K562 (cell line): ENCODE results near the gene PARD3B. TPM values are rescaled to one million over a fixed set of nuclear protein-coding genes. Genes with fewer than 3 reads are reported as not detected.

Experiments
- ATAC-seq: fragments of 200-7000 bp; cut with Tn5 transposase; 3 replicates; pipeline ENCODE4 v1.9.1; 2020; ENCODE audit warnings: moderate library complexity
- BruUV-seq: library from RNA; stranded (reverse); fragments of 400-500 nt; replicated peaks from 2 replicates; lab custom pipeline; 2021; lab: Mats Ljungman, UMichigan
- CTCF ChIA-PET: fragments of 300-600 bp; formaldehyde crosslinking; extraction: SDS; loops from one replicate; lab custom pipeline; 2021; ENCODE audit warnings: low intra/inter-chr PET ratio; lab: Yijun Ruan, JAX
- POLR2A ChIA-PET: fragments of 300-600, 350-650 bp; sonication (Branson Sonifier 250); formaldehyde crosslinking; extraction: SDS; loops from one replicate; lab custom pipeline; 2021; ENCODE audit warnings: antibody characterized with exemption, inconsistent platforms; lab: Yijun Ruan, JAX
- DNase-seq, 4 experiments: peaks; one replicate each; pipeline versions ENCODE4 v3.0.0 to v3.0.0-alpha.2; 2011 to 2018; ENCODE audit warnings: low spot score in 3 of 4, mixed read lengths in 3 of 4; ENCODE audit errors: extremely low read depth in 1 of 4
- FAIRE-seq: peaks from 2 replicates; lab custom pipeline; 2011; peaks lifted over from hg19 to GRCh38; lab: Jason Lieb, UNC
- H2AFZ ChIP-seq: 2 replicates; pipeline ENCODE4 v1.6.0; 2011; ENCODE audit warnings: low read depth, low read length, control low read depth, inconsistent platforms
- H3K27ac ChIP-seq: fragments of 200-600 bp; 3 replicates; pipeline ENCODE4 v1.8.0; 2011; ENCODE audit warnings: low read depth, mild to moderate bottlenecking, control low read depth, inconsistent platforms, low read length, moderate library complexity, mixed read lengths; ENCODE audit errors: extremely low read depth
- H3K27me3 ChIP-seq, 2 experiments: fragments of 300-600 bp in 1 of 2; 2 replicates in 1 of 2; 3 replicates in 1 of 2; pipeline versions ENCODE4 v1.6.0 to v1.8.0; 2011; ENCODE audit warnings: inconsistent platforms in 2 of 2, low read length in 2 of 2, mild to moderate bottlenecking in 1 of 2, mixed read lengths in 1 of 2, moderate library complexity in 1 of 2; ENCODE audit not compliant: control insufficient read depth in 2 of 2, insufficient read depth in 2 of 2
- H3K36me3 ChIP-seq: fragments of 300-600 bp; 3 replicates; pipeline ENCODE4 v1.8.0; 2011; ENCODE audit warnings: mild to moderate bottlenecking, low read length, inconsistent platforms; ENCODE audit not compliant: control insufficient read depth, insufficient read depth
- H3K4me1 ChIP-seq, 2 experiments: fragments of 200-600 bp in 1 of 2; replicated peaks in 1 of 2; 2 replicates in 1 of 2; 3 replicates in 1 of 2; pipeline versions ENCODE4 v1.5.1 to v1.8.0; 2011; ENCODE audit warnings: inconsistent platforms in 2 of 2, low read length in 2 of 2, mild to moderate bottlenecking in 1 of 2, mixed read lengths in 1 of 2, moderate library complexity in 1 of 2; ENCODE audit not compliant: control insufficient read depth in 2 of 2, insufficient read depth in 2 of 2
- H3K4me2 ChIP-seq: 2 replicates; pipeline ENCODE4 v1.6.1; 2011; ENCODE audit warnings: low read length, control low read depth, inconsistent platforms, mixed read lengths; ENCODE audit not compliant: insufficient read depth
- H3K4me3 ChIP-seq: fragments of 200-600 bp; sonication (generic), shearing (Covaris generic); 2 replicates; pipeline ENCODE4 v1.5.1; 2016; ENCODE audit warnings: control low read depth, inconsistent platforms
- H3K79me2 ChIP-seq: fragments of 200-600 bp; 3 replicates; pipeline ENCODE4 v1.8.0; 2011; ENCODE audit warnings: low read length, inconsistent platforms; ENCODE audit not compliant: control insufficient read depth, insufficient read depth
- H3K9ac ChIP-seq, 2 experiments: 2 replicates each; pipeline versions ENCODE4 v1.6.0 to v1.6.1; 2011; ENCODE audit warnings: low read depth in 2 of 2, low read length in 2 of 2, control low read depth in 1 of 2, inconsistent platforms in 1 of 2, mild to moderate bottlenecking in 1 of 2, mixed read lengths in 1 of 2; ENCODE audit not compliant: insufficient read depth in 1 of 2
- H3K9me1 ChIP-seq: one replicate; pipeline ENCODE4 v1.6.0; 2011; ENCODE audit warnings: inconsistent platforms, mild to moderate bottlenecking, low read length, moderate library complexity; ENCODE audit not compliant: control insufficient read depth, insufficient read depth
- H3K9me3 ChIP-seq: replicated peaks from 2 replicates; pipeline ENCODE4 v1.5.1; 2011; ENCODE audit warnings: low read depth, low read length, inconsistent platforms; ENCODE audit not compliant: control insufficient read depth, insufficient read depth
- H4K20me1 ChIP-seq: replicated peaks from 2 replicates; pipeline ENCODE4 v1.6.1; 2011; ENCODE audit warnings: low read length, inconsistent platforms, mixed read lengths; ENCODE audit not compliant: control insufficient read depth, insufficient read depth
- BRD4 ChIP-seq: fragments of 200-600 bp; sonication (generic); IDR thresholded peaks from 2 replicates; pipeline ENCODE4 v1.6.1; 2017; ENCODE audit warnings: inconsistent platforms
- CBX2 ChIP-seq: fragments of 200-600 bp; sonication (generic); IDR thresholded peaks from one replicate; pipeline ENCODE4 v1.6.1; 2012; ENCODE audit warnings: mild to moderate bottlenecking, low read length, inconsistent platforms; ENCODE audit not compliant: insufficient read depth, poor library complexity, severe bottlenecking
- CBX3 ChIP-seq, 2 experiments: IDR thresholded peaks; 1 replicate in 1 of 2; 2 replicates in 1 of 2; pipeline ENCODE4 v1.6.1; 2012; ENCODE audit warnings: inconsistent platforms in 2 of 2, low read length in 2 of 2, borderline replicate concordance in 1 of 2, control low read depth in 1 of 2
- CREB1 ChIP-seq, 2 experiments: sonication (generic) in 1 of 2; formaldehyde crosslinking in 1 of 2; IDR thresholded peaks; 2 replicates each; pipeline versions ENCODE4 v1.6.1 to v1.8.0; 2012 to 2022; ENCODE audit warnings: inconsistent platforms in 1 of 2, mild to moderate bottlenecking in 1 of 2, missing genetic modification reagents in 1 of 2, moderate library complexity in 1 of 2
- MCM5 ChIP-seq: fragments of 450-650 bp; IDR thresholded peaks from 2 replicates; pipeline ENCODE4 v1.6.1; 2016; ENCODE audit warnings: low read depth
- MED1 ChIP-seq: sonication (generic); formaldehyde crosslinking; IDR thresholded peaks from 2 replicates; pipeline ENCODE4 v1.8.1; 2023; ENCODE audit warnings: missing genetic modification reagents, borderline replicate concordance
- SIRT6 ChIP-seq: IDR thresholded peaks from one replicate; pipeline ENCODE4 v1.6.1; 2012; ENCODE audit warnings: low read depth, mild to moderate bottlenecking, control low read depth, inconsistent platforms, low read length, moderate library complexity
- ZNF717 ChIP-seq: fragments of 250-450 bp; sonication (Bioruptor Pico); IDR thresholded peaks from 2 replicates; pipeline ENCODE4 v1.5.0; 2021
- ZNF766 ChIP-seq: fragments of 200-800 bp; sonication (Bioruptor generic); conservative IDR thresholded peaks from 2 replicates; pipeline ENCODE4 v1.6.1; 2016; ENCODE audit warnings: missing genetic modification characterization, missing compliant biosample characterization
- WGBS: fragments of 100-300 bp; shearing (Covaris generic); methylation state at CpG from one replicate; pipeline ENCODE4 v1.1.6; 2016; ENCODE audit warnings: low coverage, mixed read lengths; ENCODE audit not compliant: insufficient coverage; ENCODE audit errors: missing lambda C conversion rate; 5-methylcytosine and 5-hydroxymethylcytosine counted together
- in situ Hi-C: fragments of 300-500 bp; cut with MboI; formaldehyde crosslinking; loops from 4 replicates; pipeline ENCODE4 v1.15.0; 2018; ENCODE audit warnings: inconsistent platforms, mixed read lengths
- intact Hi-C: fragments of 100-400 bp; cut with micrococcal nuclease; formaldehyde crosslinking; loops from 2 replicates; pipeline ENCODE4 v1.14.2; 2022
- polyA plus RNA-seq, 8 experiments: library from polyadenylated mRNA; depleted of rRNA in 4 of 8; stranded (reverse) in 5 of 8; unstranded in 3 of 8; fragments of >200 nt; fragmentation: Nextera tagmentation in 2 of 8; fragmentation: Illumina TruSeq in 1 of 8; extraction: Ambion mirVana in 2 of 8; extraction: Trizol in 1 of 8; gene quantifications; 2 replicates each; pipeline versions ENCODE4 v1.2.1 to v1.2.3, GENCODE V29; 2011 to 2014; ENCODE audit warnings: inconsistent platforms in 1 of 8, missing spikeins in 1 of 8
- total RNA-seq, 7 experiments: library from RNA; depleted of rRNA in 6 of 7; stranded (reverse); fragments of >200 nt in 6 of 7; fragmentation: Illumina TruSeq in 2 of 7; extraction: Trizol in 2 of 7; gene quantifications; 2 replicates each; pipeline versions ENCODE4 v1.2.1 to v1.2.3, GENCODE V29; 2011 to 2021; ENCODE audit warnings: low replicate concordance in 1 of 7

The PARD3B gene
- total and polyA plus RNA-seq, 9 of the 15 experiments (the other 6 are each of a cell fraction or from before 2014, with no cell fraction given) = 0.15 to 3.0 (median 1.1) TPM

DNA sequence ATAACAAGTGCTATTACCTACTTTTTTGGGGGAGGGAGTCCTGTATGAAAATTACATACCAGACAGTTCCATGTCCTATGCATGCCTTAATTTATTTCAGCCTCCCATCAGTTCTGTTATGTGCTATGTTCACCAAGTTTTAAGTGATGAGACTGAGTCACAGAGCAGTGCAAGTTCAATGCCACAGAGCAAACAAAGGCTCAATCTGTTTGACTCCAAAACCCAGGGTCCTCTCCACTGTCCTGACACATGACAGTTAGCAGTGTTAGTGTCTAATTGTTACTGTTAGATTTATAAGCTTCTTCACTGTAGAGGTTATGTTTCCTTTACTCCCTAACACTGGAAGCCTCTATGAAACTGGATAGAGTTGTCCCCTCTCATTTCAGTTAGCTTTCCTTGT is 498.0 kb downstream of the PARD3B start:
- intact Hi-C loops = no loop called here
- Histone ChIP-seq H3K27ac (no peak overlapping the region), H4K20me1 (no peaks in the 10 kb centered on the region), H3K9me1 (no peaks in the 10 kb centered on the region), H3K4me2 (no peak overlapping the region)
- FAIRE-seq = no peak
- TF ChIP-seq ZNF766 (CRISPR knock-in tag) (no peak), CBX2 (no peak), ZNF717 (CRISPR knock-in tag) (no peak), CREB1 (IDR thresholded peaks at IDR 0.05) (no peak), CREB1 (CRISPR knock-in tag; IDR thresholded peaks at IDR 0.05) (no peak), CBX3 (IDR thresholded peaks at IDR 0.05; ENCODE audit: borderline replicate concordance in 1 of 2, low read length in 2 of 2) (no peak), MCM5 (no peak)
- TF ChIP-seq, all 486 proteins: peak for 0
- Histone ChIP-seq H3K9me3 (no peaks in the 10 kb centered on the region), H3K4me1 (no peaks in the 10 kb centered on the region), H3K9ac (no peak overlapping the region), H3K36me3 (no peaks in the 10 kb centered on the region), H3K79me2 (no peaks in the 10 kb centered on the region), H3K27me3 (no peaks in the 10 kb centered on the region), H3K4me3 (no peak overlapping the region), H2AFZ (no peak overlapping the region)
- CTCF ChIA-PET = no interaction called here
- ATAC-seq (no peak), DNase-seq (no peak)
- POLR2A ChIA-PET = interaction anchor here (0.8 kb wide), 1 partner anchor 30 kb away, joined by 3 read pairs; no protein-coding TSS in a partner anchor
- in situ Hi-C loops = no loop called here
- no TSS peak for BruUV-seq

DNA sequence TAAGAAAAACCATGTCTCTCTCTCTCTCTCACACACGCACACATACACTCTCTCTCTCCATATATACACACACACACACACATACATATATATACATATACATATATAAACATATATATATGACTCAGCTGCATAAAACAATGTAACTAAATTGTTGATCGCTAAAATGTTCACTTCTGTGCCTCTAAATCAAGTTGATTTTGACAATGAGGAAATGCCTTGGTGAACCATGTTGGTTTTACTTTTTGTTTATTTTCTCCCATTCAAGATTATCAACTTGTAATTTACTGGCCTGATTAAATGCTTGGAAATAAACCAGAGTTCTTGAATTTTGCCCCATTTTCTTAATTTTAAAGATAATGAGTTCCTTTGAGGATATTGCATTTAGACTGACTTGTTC is 500.4 kb downstream of the PARD3B start:
- in situ Hi-C loops (no loop called here), intact Hi-C loops (no loop called here)
- Histone ChIP-seq H3K36me3 (no peaks in the 10 kb centered on the region), H4K20me1 (no peaks in the 10 kb centered on the region), H3K4me1 (no peaks in the 10 kb centered on the region), H3K4me2 (no peak overlapping the region), H3K9ac (no peak overlapping the region), H3K9me3 (no peaks in the 10 kb centered on the region), H3K4me3 (no peak overlapping the region), H3K79me2 (no peaks in the 10 kb centered on the region), H3K27me3 (no peaks in the 10 kb centered on the region), H2AFZ (no peak overlapping the region), H3K27ac (no peak overlapping the region), H3K9me1 (no peaks in the 10 kb centered on the region)
- TF ChIP-seq SIRT6 = no peak
- TF ChIP-seq BRD4 = no peak
- no peak for TF ChIP-seq MED1 (CRISPR knock-in tag)
- no peak for DNase-seq
- ChIA-PET POLR2A (no interaction called here), CTCF (no interaction called here)
- FAIRE-seq = no peak
- ATAC-seq = no peak
- WGBS = 47% methylated on average over 2 of the region's 2 CpGs
- BruUV-seq = no TSS peak
